ENCODE results near the gene CCDC28A.

CCDC28A gene

DNA sequence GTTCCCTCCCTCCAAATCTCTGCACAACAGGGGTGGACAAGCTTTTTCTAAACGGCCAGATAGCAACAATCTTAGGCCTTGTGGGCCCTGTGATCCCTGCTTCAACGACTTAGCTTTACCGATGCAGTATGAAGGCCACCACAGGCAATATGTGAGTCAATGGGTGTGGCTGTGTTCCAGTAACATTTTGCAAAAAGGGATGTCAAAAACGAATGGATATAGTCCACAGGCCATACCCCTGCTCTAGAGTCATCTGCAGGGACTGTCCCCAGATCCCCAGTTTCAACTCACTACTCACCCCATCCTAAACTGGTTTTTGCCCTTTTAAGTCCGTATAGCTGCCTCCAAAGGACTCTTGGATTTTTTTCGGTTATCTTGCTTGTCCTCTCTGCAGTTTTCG, 56.7 kb downstream of the CCDC28A start:
- Histone ChIP-seq H3K27ac (no peak overlapping the region), H3K36me3 (no peaks in the 10 kb centered on the region), H3K27me3 (no peaks in the 10 kb centered on the region), H3K4me3 (no peak overlapping the region), H3K4me2 (no peak overlapping the region), H3K4me1 (no peaks in the 10 kb centered on the region), H3K9ac (no peak overlapping the region), H4K20me1 (no peaks in the 10 kb centered on the region), H3K9me3 (no peaks in the 10 kb centered on the region)
- TF ChIP-seq Cebpa-rat (IDR thresholded peaks at IDR 0.05): no peak

DNA sequence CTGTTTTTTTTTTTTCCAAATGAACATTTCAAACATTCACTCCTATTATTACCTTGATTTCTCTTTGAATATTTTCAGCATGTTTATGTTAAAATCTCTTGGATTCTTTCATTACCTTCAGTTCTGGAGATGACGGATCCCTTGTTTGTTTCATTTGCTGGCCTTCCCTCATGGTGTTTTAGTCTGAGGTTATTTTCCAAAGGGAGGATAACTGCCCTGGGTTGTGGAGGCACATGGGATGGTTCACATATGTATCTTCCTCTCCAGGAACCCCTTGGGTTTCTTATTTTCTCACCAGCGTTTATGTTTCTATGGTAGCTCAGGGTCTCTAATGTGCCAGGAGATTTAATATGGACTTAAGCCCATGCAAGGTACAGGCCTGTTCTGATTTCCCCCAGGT, 58.6 kb downstream of the CCDC28A start:
- Histone ChIP-seq H3K9me3 (no peaks in the 10 kb centered on the region), H3K9ac (no peak overlapping the region), H3K4me1 (peaks cover 3% of the 10 kb centered on the region; the same call in 1 of the 2 replicates), H3K4me3 (no peak overlapping the region), H3K27ac (no peak overlapping the region), H4K20me1 (no peaks in the 10 kb centered on the region), H3K4me2 (no peak overlapping the region), H3K27me3 (no peaks in the 10 kb centered on the region), H3K36me3 (no peaks in the 10 kb centered on the region)
- no peak for TF ChIP-seq Cebpa-rat (IDR thresholded peaks at IDR 0.05)

DNA sequence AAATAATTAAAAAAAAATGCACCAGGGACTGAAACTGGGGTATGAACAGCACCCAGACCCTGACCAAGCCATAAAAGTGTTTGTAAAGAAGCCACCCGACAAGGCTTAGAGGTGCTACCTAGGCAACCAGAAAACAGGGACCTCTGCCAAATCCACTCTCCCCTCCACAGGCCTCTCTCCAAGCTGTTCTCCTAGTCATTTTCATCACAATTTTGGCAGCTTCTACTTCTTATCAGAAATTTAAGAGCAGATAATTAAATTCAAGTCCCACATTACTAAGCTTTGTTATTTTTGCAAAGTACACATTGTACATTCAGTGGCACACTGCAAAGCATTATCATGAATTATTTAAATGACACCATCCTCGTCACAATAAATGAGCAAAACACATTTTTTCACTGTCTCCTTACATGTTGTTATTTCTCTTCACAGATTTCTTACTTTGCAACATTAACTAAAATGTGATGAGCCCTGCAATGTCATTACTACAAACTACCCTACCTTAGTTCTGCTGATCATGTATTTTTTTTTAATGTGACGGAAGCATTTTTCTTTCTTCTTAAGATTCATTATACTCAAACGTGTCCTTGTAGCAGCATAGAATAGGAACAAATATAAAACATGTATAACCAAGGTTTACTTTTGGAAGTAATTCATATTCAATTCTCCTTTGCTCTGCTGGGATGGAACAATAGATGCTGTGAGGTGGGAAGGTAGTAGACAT, 60.4 kb downstream of the CCDC28A start:
- no peaks in the 10 kb centered on the region for H3K27me3 ChIP-seq
- no peak for TF ChIP-seq Cebpa-rat (IDR thresholded peaks at IDR 0.05)
- H3K4me1 ChIP-seq: peaks cover 5% of the 10 kb centered on the region; the same call in 1 of the 2 replicates
- H4K20me1 ChIP-seq: no peaks in the 10 kb centered on the region
- no peak overlapping the region for H3K27ac ChIP-seq
- no peak overlapping the region for H3K9ac ChIP-seq
- H3K9me3 ChIP-seq: no peaks in the 10 kb centered on the region
- H3K4me2 ChIP-seq: no peak overlapping the region
- H3K4me3 ChIP-seq: no peak overlapping the region
- H3K36me3 ChIP-seq: no peaks in the 10 kb centered on the region

DNA sequence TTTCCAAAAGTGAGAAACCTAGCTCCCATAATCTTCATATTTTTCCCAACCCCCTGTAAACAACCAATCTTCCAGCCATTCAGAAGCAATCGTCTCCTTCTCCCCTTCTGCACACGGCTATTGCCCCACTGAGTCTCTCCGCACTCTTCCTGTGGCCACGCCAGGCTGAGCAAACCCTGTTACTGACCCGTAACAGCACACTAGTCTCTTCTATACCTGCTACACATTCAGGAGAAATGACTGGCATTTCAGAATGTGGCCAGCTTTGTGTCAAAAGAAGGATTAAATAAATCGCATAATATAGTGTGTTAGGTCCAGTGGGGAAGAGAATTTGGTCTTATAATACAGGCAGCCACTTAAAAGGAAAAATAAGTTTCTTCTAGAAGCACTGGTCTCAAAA, 63.7 kb downstream of the CCDC28A start:
- no peaks in the 10 kb centered on the region for H4K20me1 ChIP-seq
- no peak overlapping the region for H3K27ac ChIP-seq
- no peak overlapping the region for H3K9ac ChIP-seq
- H3K36me3 ChIP-seq: no peaks in the 10 kb centered on the region
- H3K4me3 ChIP-seq: no peak overlapping the region
- H3K9me3 ChIP-seq: no peaks in the 10 kb centered on the region
- H3K27me3 ChIP-seq: no peaks in the 10 kb centered on the region
- TF ChIP-seq Cebpa-rat (IDR thresholded peaks at IDR 0.05): no peak
- peaks cover 5% of the 10 kb centered on the region; the same call in 1 of the 2 replicates for H3K4me1 ChIP-seq
- no peak overlapping the region for H3K4me2 ChIP-seq

Measured in BLaER1 (cell line).